Activated CD4-positive, alpha-beta T cell treated with anti-CD3 and anti-CD28 coated beads, Interleukin-2, amount 50 U/mL, for 4 hours (primary cell): Measurements from ENCODE around the gene CCL23.
"Not testable (repeated sequence)": the region's sequence is repeated elsewhere in the genome, so short reads cannot be mapped to it uniquely, and the experiment has no call there.

Source experiments
- DNase-seq, 2 experiments: peaks; one replicate each; pipeline ENCODE4 v3.0.0-alpha.2; 2020

CCL23 gene, protein sequence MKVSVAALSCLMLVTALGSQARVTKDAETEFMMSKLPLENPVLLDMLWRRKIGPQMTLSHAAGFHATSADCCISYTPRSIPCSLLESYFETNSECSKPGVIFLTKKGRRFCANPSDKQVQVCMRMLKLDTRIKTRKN

DNA sequence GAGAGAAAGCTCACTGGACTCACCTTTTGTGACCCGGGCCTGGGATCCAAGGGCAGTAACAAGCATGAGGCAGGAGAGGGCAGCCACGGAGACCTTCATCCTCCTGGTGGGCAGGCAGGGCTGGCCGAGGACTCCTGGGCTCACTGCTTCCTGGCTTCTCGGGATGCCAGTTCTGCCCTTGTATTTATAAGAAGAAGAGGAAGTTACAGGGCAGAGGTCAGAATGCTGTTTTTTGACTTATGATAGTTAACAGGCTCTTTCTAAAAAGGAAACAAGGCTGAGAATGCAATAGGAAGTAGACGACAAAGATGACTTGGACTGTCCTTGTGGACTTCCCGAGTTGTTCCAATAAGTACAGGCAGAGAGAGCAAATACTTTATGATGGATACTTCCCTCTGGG, at the start of gene CCL23:
Gene CCL23 (minus strand): TSS at position 174 of the 400 bp plus-strand sequence. CDS start 75 bp downstream, at position 99.
- DNase-seq: no peak

DNA sequence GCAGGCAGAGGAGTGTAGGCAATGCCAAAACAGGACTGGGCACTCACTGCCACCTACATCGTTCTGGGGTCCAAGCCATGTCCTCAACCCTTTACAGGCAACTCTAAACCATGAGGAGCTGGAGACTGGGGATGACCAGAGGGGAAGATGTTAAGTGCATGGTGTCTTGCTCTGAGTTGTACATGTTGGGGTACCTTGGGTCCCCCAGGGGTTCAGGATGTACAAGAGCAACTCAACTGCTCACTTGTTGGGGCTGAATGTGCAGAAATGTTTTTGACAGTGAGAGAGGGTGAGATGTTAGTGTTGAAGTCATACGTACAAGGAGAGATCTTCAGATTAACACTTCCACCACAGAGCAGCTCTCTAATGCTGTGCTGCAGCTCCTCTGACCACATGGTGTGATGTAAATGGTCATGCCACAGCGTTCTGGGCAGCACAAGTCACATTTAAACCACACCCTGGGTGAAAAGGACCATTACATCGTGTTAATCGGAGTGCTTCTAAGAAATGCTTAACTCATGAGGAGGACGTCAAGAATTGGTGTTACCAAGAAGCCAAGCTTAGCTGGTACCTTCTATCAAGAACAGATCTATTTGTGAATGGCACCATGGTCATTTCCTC, 48.7 kb upstream of the CCL23 start:
- no peak for DNase-seq

DNA sequence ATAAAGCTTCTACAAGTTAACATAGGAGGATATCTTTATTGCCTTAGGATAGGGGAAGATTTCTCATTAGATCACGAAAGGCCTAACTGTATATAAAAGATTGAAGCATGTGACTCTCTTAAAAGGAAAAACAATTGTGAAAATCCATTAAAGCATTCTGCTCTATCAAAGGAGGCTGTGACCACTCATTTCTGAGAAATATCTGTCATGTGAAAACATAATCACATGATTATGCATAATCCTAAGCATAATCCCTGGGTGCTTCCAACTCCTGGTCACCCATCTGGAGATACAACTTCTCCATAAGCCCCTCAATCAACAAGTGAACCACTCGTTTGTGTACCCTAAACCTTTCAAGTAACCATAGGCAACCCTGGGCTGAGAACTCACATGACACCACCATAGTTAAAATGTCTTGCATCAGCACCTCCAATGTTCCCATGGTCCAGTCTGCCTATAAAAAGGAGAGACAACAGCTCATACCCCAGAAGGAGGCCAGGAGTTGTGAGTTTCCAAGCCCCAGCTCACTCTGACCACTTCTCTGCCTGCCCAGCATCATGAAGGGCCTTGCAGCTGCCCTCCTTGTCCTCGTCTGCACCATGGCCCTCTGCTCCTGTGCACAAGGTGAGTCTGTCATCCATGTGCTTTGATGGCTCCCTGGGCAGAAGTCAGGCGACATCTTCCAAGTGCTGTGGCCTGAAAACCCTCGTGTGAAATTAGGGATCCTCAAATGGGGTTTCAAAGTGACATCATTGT, 46.2 kb upstream of the CCL23 start, which contains the start of gene CCL18:
Gene CCL18 (plus strand): TSS at position 487 of the 756 bp plus-strand sequence. CDS start 71 bp downstream, at position 558.
- no peak for DNase-seq

DNA sequence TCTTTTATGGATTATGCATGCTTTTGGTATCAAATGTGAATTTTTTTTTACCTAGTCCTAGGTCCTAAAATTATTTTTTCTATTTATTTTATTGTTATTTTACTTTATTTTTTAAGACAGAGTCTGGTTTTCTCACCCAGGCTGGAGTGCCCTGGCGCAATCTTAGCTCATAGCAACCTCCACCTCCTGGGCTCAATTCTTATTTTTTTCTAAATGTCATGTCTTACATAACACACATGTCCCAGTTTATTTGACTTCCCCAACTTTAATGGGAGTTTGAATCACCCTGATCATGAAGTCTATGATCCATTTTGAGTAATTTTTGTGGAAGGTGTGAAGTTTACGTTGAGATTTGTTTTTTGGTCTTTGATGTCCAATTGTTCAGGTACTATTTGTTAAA, 43.0 kb upstream of the CCL23 start:
- DNase-seq: no peak

DNA sequence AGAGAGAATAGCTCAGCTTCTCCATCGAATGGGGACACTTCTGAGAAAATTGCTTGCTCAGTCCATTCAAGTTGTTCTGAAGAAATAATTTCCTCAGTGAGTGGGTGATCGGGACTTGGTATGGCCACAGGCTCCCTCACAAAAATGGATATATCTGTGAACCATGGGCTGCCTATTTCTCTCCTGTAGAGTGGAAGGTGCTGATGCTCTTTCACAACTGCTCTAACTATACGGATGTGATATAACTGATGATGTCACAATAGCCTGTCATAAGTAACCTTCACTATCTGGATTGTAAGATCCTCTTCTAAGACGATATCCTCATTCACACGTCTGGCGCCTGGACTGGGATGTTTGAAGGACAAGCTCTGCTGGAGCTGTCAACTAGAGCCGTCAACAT, 41.6 kb upstream of the CCL23 start:
- no peak for DNase-seq

DNA sequence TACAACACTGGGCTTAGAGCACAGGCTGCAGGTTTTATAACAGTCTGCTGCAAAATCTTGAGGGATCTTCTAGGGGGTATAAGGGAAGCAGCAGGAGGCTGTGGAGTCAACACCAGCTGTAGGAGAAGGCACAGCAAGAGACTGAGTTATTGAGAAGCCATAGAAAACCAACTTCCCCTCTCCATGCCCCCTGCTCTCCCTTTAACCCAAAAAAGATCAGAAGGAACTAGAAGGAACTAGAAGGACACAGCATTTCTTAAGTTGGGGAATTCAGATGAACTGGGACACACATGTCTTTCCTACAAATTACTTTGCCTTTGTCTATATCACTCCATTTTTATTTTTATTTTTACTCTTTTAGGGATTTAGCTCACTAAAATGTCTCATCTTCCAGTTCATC, 40.1 kb upstream of the CCL23 start:
- no peak for DNase-seq

DNA sequence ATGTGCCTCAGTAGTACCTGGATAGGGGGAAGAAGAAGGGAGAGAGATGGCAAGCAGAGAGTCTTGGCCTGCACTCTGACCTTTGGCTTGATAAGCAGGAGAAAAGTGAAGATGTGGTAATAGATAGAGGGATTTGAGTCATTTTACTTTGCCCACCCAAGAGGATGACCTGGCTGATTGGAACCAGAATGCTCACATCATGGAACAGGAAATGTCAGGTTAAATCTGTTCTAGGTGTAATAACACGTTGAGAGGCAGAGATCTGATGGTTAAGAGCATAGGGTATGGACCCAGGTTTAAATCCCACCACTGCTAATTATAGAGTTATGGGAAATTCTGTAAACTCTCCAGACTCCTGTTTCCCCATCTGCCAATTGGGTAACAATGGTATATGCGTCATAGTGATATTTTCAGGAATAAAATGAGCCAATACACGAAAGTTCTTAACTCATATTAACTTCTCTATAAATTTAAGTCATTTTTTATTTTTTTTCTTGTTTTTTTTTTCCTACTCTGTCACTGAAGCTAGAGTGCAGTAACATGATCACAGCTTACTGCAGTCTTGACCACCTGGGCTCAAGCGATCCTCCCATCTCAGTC, 38.2 kb upstream of the CCL23 start:
- DNase-seq: no peak

DNA sequence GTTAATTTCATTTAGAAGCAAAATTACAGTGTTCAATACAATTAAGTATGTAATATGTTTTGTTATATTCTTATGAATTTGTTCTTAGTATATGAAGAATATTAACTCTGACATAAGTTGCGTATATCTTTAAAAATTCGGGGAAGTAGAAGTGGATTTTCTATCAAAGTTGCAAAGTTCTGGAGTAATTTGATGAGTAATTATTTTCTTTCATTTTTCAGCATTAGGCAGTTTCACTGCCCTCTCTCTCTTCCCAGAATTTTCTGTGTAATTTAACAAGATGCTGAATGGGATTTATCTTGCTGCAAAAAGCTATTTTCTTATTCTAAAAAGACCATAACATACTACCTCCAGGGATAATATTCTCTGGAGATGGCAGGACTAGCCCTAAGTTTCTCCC, 37.4 kb upstream of the CCL23 start:
- no peak for DNase-seq

DNA sequence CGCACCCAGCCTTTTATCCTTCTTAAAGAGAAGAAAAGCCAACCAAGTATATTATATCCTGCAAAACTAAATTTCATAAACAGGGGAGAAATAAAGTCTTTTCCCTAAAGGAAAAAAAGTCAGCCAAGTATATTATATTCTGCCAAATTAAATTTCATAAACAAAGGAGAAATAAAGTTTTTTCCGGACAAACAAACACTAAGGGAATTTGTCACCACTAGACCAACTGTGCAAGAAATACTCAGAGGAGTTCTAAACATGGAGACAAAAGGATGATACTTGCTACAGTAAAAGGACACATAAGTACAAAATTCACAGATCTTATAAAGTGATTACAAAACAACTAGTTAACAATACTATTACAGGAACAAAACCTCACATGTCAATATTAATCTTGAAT, 31.9 kb upstream of the CCL23 start:
- no peak for DNase-seq

DNA sequence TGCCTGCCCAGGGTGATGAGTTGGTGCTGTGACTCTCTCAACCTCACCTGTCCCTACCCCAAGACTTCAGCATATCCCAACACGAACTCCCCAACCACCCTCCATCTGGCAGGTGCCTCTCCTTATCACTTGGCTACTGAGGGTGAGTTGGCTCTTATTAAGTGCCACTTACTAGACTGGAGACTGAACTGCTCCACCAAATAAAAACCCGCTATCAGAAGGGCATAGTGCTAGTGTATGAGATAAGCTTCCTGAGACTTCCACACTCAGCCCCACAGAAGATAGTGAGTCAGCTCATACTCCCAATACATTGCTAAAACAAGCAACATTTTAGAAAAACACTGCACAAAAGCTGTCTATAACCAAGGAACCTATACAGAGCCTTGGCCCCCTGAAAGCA, 30.3 kb upstream of the CCL23 start:
- no peak for DNase-seq

DNA sequence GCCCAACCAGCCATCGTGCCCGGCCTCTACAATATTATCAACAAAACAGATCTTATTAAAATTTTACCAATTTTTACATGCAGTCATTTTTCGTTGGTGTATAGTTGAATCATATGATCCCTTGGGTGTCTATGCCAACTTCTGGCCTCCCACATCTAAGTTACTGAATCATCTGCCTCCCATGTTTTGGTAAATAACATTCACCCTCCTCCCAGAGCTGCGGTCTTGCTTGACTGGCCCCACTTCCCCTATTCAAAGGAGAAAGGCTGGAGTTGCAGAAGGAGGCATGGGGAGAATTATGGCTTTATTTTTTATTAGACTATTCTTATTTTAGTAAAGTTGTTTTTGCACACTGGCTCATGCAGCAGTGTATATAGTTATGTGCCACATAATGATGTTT, 18.5 kb upstream of the CCL23 start:
- DNase-seq: no peak

DNA sequence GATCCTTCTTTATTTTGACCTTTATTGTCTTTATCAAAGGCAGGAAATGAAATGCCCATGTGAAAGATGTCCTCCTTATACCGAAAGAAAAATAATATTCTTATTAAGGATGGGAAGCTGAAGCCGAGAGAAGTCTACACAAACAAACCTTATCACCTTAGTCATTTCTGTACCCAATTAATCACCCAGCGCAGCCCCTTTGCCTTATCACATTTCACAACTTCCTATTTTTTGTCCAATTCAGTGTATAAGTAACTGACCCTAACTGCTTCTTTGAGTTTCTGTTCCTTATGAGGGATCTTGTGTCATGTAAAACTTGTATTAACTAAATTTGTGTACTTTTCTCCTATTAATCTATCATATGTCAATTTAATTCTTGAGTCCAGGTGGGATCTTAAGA, 16.4 kb upstream of the CCL23 start:
- DNase-seq: no peak

DNA sequence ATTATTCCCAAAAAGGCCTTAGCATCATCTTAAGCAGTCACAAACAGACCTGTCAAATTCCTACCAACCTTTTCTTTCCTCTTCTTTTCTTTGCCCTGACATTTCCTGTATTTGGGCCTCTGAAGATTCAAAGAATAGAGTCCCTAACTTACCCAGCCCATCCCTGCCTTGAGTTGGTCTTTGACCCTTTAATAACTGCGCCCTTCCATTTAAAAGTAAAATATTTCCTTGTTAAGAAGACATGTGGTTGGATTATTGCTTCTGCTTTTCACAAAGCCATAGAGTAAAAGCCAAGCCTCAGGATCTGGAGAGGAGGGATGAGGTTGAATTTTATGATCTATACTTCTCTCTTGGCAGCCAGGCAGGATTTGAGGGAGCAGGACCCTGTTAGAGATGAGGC, 13.2 kb upstream of the CCL23 start:
- no peak for DNase-seq

DNA sequence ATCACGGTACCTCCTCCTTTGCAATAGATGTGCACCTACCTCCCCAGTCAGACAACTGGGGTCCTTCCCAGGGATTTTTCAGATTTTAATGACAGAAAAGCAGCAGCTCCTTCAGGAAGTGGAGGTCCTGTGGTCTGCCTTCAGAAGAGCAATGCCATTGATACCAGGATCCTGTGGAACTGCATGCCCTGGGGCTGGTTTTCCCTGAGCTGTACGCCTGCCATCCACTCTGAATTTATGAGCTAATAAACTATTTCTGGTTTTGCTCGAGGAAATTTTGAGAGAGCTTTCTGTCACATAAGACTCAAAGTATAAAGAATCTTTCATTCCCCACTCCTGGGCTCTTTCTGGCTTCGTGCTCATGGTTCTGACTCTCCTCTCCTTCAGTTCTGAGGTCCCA, 10.0 kb upstream of the CCL23 start:
- no peak for DNase-seq

DNA sequence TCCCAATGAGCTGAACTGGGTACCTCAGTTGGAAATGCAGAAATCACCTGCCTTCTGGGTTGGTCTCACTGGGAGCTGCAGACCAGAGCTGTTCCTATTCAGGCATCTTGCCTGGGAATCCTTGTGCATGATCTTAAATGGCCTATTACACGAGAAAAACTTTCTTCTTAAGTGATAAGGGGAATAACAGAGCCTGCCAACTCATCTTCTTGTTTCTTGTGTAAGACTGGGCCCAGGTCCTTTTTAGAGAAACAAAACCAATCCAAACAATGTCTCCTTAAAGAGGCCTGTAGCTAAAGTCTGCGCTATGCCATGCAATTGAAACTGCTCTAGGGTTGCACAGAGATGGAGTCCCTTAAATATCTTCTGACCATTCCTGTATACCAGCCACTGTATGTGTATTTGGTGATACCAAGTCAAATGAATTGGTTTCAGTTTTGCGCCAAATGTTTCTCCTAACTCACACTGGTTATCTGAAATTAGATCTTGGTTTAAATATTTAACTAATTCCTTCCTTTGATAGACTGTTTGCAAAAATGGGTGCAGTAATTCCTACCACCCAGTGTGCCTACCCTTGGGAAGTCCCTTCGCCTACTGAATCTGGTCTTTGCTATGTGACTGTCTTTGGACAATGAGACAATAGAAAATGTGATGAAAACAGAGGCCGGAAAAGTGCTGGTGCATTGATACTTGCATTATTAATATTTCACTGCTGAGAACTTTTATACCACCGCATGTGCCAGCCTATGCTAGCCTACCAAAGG, 6.5 kb upstream of the CCL23 start:
- no peak for DNase-seq

DNA sequence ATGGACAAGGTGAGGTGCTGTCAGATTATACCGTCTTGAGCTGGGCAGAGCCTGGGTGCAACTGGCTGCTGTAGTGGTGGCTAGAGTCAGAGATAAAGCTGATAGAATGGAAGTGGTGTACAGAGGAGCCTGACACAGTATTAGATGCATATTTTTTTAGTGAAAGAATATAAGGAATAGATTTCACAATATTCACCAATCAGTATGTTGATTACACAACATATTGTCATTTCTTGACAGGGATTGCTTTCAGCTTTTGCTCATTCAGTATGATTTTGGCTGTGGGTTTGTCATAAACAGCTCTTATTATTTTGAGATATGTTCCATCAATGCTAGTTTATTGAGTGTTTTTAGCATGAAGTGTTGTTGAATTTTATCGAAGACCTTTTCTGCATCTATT, 1.7 kb upstream of the CCL23 start:
- DNase-seq: no peak

DNA sequence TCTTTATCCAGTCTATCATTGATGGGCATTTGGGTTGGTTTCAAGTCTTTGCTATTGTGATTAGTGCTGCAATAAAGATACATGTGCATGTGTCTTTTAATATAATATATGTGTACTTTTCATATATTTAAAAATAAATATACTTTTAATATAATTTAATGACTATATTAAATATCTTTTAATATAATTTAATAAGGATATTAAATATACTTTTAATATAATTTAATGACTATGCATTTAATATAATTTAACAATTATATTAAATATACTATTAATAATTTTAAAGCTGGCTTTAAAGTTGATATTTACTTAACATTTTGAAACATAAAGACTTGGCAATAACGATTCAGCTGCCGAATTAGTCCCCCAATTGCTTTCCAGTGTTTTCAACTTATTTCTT, 1.2 kb downstream of the CCL23 start:
- DNase-seq: no peak

DNA sequence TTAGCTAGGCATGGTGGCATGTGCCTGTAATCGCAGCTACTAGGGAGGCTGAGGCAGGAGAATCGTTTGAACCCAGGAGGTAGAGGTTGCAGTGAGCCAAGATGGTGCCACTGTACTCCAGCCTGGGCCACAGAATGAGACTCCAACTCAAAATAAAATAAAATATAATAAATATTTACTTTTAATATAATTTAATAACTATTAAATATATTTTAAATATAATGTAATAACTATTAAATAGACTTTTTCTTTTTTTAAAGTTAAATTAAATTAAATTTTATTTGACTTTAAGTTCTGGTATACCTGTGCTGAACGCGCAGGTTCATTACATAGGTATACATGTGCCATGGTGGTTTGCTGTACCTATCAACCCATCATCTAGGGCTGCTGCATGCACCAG, 1.9 kb downstream of the CCL23 start:
- DNase-seq: not testable (repeated sequence)

DNA sequence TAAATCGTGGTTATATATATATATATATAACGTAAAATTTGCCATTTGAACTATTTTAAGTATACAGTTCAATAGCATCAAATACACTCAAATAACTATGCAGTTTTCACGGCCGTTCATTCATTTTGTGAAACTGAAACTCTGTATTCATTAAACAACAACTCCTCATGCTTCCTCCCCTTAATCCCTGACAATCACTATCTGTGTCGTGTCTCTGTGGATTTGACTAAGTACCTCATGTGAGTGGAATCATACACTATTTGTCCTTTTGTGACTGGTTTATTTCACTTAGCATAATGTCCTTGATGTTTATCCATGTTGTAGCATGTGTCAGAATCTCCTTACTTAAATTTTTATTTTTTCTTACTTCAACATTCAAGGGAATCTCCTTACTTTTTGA, 2.8 kb downstream of the CCL23 start:
- DNase-seq: no peak

DNA sequence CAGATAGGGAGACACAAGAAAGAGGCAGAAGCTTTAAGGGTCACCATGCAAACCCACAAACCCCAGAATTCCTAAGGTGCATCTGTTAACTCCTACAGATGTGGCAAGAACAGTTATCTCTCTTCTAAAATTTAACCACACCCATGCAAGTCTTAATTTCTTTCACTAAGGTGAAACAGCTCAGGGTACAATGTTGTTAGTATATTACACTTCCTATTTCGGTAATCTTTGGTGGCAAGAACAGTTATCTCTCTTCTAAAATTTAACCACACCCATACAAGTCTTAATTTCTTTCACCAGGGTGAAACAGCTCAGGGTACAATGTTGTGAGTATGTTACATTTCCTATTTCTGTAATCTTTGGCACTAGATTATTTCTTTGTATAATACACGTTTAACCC, 6.6 kb downstream of the CCL23 start:
- DNase-seq: no peak

DNA sequence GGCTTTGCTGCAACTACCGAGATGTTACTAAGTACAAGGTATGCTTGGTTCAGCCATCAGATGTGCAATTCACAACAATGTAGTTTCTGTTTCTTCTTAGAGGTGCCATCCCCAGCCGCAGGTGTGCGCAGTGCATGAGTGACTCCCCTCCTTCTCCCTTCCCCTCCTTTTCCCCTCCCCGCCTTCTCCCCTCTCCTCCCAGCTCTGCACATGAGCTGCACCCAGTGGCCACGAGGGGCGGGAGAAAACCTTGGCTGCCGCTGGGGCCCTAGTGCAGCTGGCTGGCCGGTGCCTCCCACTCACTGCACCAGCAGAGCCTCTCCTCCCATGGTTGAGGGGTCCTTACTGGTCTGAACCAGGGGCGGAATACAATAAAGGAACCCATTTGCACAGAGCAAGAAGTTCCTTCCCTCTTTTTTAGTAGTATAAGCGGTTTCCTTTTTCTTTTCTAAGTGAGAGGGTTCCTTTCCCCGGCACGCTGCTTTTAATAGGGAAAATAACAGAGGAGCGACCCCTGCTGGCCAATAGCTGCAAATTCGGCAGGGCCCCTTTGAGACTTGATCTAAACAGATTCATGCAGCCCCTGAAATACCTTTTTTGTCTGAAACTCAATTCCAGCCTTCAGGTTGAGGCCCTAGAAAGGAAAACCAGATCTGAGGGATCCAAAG, 8.6 kb downstream of the CCL23 start:
- no peak for DNase-seq

DNA sequence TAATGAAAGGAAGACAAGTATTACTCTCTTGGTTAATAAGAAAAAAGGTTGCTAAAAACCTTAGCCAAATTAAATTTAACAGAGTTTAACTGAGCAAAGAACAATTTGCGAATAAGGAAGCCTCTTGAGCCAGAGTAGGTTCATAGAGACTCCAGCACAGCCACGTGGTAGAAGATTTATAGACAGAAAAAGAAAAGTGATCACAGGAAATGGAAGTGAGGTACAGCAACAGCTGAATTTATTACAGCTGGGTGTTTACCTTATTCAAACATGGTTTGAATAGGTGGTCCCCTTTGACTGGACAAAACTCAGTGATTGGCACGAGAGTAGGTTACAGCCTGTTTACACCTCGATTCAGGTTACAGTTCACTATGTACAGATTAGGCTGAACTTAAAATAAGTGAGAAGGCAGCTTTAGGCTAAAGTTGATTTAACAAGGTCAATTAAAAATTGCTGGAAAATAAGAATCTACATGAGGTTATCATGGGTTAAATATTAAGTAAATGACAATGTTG, 13.1 kb downstream of the CCL23 start:
- no peak for DNase-seq
